ENCODE measurements around the gene KLHL7.

KLHL7 gene

DNA sequence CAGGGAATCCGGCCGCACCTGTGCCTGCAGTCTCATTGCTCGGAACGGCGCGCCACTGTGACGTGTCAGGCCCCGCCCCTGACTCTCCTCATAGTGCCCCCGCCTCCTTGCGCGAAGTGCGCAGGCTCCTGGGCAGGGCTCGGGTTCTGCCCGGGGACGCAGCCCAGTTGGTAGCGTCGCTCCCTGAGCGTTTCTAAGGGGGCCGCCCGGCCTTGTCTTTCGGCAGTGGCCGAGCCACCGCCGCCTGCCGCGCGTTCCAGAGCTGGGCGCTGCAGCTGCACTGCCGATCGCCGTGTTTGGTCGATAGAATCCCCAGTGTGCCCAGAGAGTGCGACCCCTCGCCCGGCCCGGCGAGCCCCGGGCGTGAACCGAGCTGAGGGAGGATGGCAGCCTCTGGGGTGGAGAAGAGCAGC, at the start of gene KLHL7:
TSS of gene KLHL7 (plus strand) at position 142 of the 413 bp plus-strand sequence. CDS start at position 384, 242 bp downstream.
- peak; percentile 93 for DNase-seq (ENCODE audit: low spot score)

DNA sequence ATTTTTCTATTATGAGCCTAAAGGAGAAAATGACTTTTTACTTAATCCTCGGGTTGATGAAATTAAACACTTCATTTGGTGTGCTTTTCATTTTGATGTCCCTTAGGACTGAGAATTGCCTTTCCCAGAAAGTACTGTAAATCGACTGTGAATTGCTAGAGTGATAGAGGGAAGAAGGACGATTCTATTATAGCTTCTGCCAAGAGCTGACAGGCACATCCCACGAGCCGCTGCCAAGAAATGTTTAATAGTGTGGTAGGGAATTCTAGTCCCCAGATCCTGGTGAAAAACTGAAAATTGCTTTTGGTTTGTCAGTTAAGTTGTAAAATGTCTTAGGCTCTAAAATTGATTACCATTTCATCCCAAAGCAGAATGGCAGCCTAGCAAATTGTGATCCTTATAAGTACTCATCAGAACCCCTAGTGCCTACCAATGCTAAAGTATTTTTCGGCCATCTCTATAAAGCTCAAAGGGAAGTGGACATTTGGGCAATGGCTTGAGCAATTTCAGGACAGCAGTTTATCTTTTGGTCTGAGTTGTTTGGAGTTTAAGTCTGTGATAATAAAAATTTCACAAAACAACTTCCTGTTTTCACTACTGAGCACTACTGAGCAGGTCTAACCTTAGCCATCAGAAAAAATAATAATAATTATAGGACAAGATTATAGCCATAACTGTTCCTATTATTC, 47.0 kb upstream of the KLHL7 start:
- DNase-seq (ENCODE audit: low spot score), result no peak

DNA sequence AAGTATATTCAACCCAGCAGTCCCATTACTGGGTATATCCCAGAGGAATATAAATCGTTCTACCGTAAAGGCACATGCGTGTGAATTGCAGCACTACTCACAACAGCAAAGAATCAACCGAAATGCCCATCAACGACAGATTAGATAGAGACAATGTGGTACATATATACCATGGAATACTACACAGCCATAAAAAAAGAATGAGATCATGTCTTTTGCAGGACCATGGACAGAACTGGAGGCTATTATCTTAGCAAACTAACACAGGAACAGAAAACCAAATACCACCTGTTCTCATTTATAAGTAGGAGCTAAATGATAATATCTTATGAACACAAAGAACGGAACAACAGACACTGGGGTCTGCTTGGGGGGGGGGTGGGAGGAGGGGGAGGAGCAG, 44.3 kb upstream of the KLHL7 start:
- DNase-seq (ENCODE audit: low spot score), result no peak

- no peak for DNase-seq (ENCODE audit: low spot score)
Observed at GRCh38 chr7:23062452-23062851, 43.1 kb upstream of the KLHL7 start.

DNA sequence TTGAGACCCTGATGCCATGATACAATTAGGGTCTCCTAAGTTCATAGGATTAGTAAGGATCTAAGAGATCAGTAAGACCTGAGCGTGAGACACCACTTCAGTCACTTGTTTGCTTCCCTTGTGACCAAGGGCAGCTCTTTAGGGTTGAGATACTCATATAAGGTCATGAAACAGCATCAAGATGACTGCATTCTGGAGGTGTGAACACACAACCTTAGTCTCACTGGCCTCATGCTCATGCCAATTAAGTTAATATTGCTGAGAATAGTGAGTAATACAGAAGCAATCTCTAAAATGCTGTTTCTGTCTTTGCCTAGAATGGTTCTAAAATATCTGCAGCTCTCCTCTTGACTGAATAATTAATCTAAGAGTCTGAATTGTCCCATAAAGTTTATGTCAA, 39.6 kb upstream of the KLHL7 start:
- DNase-seq (ENCODE audit: low spot score), result no peak

- no peak for DNase-seq (ENCODE audit: low spot score)
Observed at GRCh38 chr7:23067271-23067670, 38.3 kb upstream of the KLHL7 start.

DNA sequence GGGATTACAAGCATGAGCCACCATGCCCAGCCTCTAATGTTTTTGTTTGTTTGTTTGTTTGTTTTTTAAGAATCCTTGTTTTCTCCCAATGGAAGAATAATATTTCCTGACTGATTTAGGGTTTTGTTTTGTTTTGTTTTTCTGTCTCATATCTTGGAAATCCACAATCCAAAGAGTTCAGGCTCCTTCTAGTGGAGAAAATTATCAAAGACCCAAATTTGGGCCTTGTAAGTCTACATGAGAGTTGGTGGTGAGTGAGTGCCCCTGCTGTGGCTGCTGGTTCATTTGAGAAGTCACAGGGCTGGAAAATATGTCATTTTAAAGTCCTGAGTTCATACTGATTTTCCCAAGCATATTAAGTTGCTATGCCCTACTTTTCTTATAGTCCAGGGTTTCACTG, 33.5 kb upstream of the KLHL7 start:
- no peak for DNase-seq (ENCODE audit: low spot score)

- no peak for DNase-seq (ENCODE audit: low spot score)
Observed at GRCh38 chr7:23072922-23073321, 32.7 kb upstream of the KLHL7 start.

DNA sequence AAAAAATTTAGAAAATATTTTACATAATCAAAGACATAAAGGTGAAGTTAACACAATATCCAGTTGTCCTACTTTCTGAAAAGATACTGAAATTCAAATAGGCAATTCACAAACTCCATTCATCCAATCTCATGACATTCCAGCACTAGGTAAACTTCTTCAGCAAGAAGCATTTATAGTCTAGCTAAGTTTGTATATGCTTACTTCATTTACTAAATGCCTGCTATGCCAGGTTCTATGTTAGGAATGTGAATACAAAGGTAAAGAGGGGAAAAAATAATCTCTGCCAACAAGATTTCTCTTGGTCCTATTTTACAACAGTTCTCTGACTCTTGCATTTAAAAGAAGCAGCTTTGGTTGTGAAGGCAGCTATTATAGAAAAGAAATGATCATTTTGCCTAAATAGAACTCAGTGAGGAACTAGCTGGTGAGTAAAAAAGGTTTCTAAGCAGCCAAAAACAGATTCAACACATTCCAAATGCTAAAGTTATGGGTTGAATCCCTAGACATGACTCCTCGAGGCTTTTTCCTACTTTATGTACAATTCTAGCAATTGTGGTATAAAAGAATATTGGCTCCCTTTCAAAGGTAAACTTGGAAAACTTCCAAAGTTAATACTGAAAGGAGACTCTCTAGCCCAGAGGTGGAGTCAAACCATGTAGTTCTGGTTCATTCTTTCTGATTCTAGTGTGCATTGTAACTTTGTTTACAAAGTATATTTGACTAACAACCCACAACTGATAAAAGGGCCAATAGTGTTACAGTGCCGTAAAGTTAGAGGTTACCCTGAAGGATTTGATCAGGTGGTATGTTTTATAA, 30.9 kb upstream of the KLHL7 start:
- no peak for DNase-seq (ENCODE audit: low spot score)

DNA sequence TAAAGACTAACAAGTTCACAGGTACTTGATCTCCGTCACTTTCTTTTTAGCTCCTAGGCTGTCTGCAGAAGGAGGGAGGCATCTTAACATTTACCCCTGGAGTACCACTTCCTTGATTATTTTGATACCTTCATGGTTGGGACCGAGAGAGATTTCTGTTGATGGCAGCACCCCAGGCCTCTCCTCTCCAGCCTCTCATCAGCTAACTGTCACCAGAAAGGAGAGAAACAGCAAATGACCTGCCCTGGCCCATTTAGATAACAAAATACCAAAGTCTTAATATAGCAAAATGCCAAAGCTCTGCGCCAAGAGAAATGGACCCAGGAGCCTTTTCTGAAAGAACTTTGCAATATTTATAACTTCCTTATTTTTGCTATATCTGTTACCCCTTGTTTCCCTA, 30.0 kb upstream of the KLHL7 start:
- no peak for DNase-seq (ENCODE audit: low spot score)

- no peak for DNase-seq (ENCODE audit: low spot score)
Observed at GRCh38 chr7:23076772-23077171, 28.8 kb upstream of the KLHL7 start.

DNA sequence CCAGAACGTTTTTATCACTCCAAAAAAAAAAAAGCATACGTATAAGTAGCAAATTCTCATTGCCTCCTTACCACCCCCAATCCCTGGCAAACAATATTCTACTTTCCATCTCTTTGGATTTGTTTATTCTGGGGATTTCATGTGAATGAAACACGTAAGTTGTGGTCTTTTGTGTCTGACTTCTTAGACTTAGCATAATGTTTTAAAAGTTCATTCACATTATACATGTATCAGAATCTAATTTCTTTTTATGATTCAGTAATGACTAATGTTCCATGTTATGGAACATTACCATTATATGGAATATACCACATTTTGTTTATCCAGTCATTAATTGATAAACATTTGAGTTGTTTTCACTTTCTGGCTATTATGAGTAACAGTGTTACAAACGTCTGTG, 12.5 kb upstream of the KLHL7 start:
- DNase-seq (ENCODE audit: low spot score), result no peak

- no peak for DNase-seq (ENCODE audit: low spot score)
Observed at GRCh38 chr7:23093546-23093945, 12.0 kb upstream of the KLHL7 start.

GRCh38 chr7:23096518-23097290, 8.9 kb upstream of the KLHL7 start:
- no peak for DNase-seq (ENCODE audit: low spot score)

DNA sequence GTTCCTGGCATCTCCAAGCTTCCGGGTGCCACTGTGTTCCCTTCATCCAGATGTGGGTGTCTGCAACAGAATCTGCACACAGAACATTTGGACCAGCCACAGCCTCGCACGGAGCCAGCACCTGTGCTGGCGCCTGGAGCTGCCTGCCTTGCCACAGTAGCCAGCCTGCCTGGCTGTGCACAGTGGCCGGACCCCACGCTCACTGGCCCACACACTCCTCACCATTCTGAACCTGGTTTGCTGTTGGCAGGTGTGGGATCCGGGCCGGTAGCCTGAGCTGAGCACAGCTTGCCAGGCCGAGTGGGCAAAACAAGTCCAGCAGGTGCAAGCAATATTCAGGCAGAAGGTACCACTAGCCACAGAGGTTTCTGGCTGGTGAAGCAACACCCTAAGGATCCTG, 7.6 kb upstream of the KLHL7 start:
- DNase-seq (ENCODE audit: low spot score), result no peak

DNA sequence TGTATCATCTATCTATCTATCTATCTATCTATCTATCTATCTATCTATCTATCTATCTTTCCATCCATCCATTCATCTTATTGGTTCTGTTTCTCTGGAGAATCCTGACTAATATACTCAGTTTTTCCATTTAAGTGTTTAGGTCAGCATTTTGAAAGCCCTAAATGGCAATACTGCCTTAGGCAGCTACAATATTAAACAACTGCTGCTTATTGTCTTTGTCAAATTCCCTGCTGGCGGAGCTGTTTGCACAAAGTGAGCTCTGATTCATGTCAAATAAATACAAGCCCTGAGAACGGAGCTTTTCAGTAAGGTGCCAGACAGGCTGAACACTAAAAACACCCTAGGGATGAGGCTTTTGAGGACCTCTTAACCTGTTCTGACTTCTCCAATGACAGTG, 7.1 kb upstream of the KLHL7 start:
- no peak for DNase-seq (ENCODE audit: low spot score)

- no peak for DNase-seq (ENCODE audit: low spot score)
Observed at GRCh38 chr7:23100697-23101096, 4.9 kb upstream of the KLHL7 start.

DNA sequence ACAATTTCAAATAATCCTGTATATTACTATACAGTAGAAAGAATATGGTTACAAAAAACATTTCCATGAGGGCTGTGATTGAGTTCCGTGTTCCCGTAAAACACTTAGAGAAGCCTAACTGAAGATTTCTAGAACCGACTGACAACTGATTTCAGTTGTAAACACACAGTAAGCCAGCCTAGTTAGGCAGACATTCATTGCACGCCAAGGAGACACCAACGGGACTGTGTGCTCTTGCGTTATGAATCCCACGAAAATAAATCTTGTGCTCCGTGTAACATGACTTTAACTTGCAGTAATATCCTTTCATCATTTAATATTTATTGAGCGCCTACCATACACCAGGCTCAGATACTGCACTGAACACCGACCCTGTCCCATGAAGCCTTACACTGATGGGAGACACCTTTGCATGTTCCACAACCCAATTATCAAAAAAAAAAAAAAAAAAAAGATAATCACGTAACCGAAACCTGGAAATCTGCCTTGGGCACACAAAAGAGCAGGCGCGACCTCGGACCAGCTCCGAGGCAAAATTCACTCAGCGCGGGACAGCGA, 420 bp upstream of the KLHL7 start:
- DNase-seq (ENCODE audit: low spot score), result no peak

GRCh38 chr7:23106057-23106822, 655 bp downstream of the KLHL7 start:
- DNase-seq (ENCODE audit: low spot score), result peak; percentile 38

DNA sequence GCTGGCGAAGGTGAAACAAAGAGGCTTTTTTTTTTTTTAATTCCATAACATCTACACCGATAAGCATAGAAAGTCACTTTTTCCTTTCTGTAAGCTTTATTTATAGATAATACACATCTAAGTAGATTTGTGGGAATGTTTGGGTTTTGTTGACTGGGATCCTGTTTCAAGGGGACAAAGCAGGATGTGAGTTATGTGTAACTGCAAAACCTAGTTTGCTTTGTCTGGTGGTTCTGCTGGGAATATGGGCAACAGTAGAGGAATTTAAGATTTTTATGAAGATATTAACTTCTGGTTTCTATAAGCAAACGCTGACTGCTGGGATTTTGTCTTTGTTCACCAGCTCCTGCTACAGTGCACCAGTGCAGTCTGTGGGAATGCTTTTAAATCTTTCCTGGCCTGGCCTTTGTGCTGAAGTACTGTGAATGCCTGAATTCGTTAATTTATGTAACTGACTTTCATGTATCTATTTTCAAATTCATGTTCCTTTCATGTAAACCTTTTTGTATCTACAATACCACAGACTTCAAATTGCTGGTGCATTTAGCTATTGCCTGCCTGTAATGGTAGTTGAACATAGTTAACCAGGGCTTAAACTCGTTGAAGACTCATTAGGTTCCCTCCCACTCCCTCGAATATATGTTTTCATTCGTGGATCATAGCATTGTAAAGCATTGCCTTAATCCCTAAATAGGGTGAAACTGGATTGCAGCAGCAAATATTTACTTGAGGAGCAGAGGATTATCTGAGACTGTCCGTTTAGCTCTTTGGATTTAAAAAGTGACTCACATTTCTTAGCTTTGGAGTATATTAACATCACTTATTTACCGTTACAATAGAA, 1.5 kb downstream of the KLHL7 start:
- DNase-seq (ENCODE audit: low spot score), result no peak

DNA sequence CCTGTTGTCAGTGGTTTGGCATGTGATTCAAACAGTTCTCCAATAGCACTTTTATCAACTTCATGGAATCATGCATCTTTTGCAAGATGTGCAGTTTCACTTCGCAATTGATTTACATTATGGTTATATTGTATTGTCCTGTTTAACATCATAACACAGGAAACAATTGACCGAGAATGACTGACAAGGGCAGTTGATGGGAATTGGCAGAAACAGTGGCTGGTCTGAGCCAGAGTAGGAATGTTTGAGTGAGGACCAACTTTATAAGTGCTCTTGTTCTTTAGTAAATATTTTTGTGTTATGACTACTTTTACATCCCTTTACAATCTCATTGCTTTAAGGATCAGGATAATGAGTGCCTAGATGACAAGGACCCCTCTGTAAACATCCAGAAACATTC, 2.2 kb downstream of the KLHL7 start:
- no peak for DNase-seq (ENCODE audit: low spot score)

Measured in germinal center (tissue), 1 donor.